HL-60/S4 (cell line): ENCODE results near the gene RARS1.

Experiments used
- in situ Hi-C: fragments of 300-500 bp; cut with MboI; formaldehyde crosslinking; loops from 2 replicates; pipeline ENCODE4 v1.14.3; 2022; ENCODE audit warnings: low sequenced_read_pairs

RARS1 gene

DNA sequence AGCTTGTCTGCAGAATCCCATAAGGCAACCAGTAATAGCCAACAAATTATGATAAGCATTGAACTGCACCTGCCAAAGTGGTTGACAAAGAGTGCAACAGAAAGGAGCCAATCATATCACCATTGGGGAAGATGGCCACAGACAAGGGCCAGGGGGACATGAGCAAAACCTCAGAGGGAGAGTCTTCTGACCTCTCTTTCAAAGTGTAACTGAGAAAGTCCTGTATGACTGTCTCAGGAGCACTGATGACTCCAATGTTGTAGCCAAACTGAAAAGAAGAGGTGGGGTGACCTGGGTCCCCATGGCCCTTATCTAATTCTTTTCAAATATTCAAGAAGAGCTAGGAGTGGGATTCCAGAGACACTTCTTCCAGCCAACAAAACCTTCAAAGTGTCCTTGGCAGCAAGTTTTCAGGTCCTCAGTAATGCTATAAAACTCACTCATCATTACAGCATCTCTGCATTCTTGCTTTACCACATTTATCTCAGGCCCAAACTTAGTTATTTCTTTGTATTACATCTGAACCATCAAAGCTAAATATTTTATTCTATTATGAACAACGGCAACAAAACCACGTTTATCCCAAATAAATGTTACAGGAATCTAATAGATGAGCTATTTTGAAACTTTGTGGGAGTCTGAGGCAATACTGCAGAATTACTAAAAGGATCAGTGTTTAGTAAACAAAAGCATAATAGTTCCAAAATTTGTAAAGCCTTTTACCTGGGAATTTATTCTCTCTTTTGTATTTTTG lies 67.3 kb downstream of the RARS1 start:
- in situ Hi-C loops: no loop called here

DNA sequence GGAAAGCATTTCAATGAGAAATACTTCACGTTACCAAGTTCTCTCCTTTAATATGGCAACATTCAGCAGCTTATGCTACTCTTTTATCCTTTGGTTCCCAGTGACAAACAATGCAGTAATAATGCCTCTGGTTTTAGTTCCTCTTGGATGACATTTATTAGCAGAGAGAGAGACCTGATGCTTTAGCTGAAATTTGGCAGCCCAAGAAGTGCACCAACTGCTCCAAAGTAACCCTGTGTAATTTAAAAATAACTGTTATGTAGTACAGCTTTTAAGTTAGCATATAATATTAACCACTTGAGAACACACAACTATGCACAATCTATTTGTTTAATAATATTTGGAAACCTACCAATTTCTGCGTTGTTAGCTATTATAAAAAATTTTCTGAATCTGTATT lies 71.1 kb downstream of the RARS1 start:
- in situ Hi-C loops: no loop called here

DNA sequence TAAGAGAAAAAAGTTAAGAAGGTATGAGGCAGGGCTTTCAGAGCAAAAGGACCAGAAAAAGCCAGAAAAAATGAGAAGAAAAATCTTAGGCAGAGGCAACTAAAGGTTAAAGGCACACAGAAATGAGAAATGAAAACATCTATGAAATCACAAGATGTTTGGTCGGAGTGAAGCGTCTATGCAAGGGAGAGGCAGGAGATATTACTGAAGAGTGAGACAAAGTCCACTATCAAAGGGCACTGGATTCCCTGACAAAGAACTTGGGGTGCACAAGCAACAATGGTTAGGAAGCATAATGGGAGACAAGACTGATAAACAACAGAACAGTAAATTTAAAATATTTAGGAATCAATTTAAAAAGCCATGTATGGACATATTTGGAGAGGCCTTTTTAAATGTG lies 76.0 kb downstream of the RARS1 start:
- in situ Hi-C loops: no loop called here

DNA sequence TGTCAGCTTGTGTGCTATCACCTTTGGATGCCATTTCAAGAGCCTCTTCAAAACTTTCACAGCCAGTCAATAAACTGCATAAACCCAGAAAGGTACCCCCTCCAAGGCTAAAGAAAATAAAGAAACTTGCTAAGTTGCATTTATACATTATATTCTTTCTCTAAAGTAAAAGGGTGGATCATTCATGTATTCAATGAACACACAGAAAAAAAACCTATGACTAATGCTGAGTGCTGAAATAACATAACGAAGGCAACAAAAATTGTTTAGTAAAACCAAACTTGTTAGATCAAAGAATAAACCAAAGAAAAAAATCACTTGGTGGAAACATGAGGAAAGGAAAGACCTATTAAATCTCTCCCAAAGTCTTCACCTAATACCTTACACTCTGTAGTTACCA lies 77.7 kb downstream of the RARS1 start:
- in situ Hi-C loops: no loop called here

DNA sequence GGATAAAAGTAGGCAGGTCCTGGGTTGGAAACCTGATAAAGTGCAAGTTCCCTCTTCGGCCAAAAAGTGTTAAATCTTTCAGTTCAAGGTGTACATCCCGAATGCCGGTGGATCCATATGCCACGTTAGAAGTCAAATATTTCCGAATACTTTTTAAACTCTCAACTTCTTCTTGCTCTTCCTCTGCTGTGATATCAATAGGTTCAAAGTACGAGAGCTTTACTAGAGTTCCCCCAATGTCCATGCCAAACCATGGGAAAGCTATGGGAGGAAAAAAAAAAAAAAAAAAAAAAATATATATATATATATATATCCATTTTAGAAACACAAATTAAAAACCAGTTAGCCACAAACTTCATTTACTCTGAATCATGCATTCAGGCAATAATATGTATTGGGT lies 82.5 kb downstream of the RARS1 start:
- in situ Hi-C loops: no loop called here
